Left renal cortex interstitium (tissue), 4 donors: ENCODE data around the gene RNF175. TPM values are rescaled to one million over a fixed set of nuclear protein-coding genes. Genes with fewer than 3 reads are reported as not detected.
"Not testable (repeated sequence)": the region's sequence is repeated elsewhere in the genome, so short reads cannot be mapped to it uniquely, and the experiment has no call there.

Experiments used
- DNase-seq, 4 donors: peaks; one replicate each; pipeline ENCODE4 v3.0.0-alpha.2; 2013; ENCODE audit warnings: low read depth in 4 of 4, low spot score in 2 of 4, missing footprints in 1 of 4
- polyA plus RNA-seq, 4 donors: library from polyadenylated mRNA; unstranded; fragments of 120-200 nt; gene quantifications; one replicate each; pipeline ENCODE4 v1.2.1, GENCODE V29; 2013; ENCODE audit not compliant: insufficient read length in 4 of 4

The RNF175 gene
- polyA plus RNA-seq, 4 donors = 3.8 to 5.9 (median 5.0) TPM

GRCh38 chr4:153684971-153685371 lies 74.9 kb downstream of the RNF175 start:
- peak in 1 of 4 donors; percentile 14 for DNase-seq

DNA sequence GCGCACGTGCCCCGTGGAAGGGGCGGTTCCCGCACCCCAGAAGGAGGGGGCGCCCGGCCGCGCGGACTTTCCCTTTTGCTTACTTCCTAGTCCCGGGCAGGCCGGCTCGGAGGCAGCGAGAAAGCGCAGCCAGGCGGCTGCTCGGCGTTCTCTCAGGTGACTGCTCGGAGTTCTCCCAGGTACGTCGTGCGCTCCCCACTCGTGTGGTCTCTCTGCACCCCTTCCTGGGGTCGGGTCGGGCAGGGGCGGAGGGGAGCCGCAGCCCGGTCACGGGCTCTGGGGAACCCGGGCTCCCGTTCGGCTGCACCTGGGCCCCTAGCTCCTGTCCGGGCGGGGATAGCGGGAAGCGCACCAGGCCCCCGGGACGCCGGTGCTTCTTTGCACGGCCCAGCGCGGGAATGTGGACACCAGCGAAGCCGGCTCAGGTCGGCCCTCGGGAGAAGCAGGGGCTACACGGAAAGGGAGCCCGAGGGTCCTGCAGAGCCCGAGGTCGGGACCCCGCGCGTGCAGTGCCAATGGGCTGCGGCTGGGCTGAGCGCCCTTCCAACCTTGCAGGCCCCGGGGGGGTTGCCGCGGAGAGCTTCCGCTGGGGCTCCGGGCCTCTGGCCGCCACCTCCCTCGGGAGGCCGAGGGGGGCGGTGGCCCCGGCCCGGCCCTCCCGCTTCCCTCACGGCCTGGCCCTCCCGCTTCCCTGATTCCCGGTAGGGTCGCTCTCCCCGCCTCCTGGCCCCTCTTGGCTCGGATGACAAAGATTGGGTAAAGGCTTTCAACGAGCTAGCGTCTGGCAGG lies 75.4 kb downstream of the RNF175 start, which contains the start of gene TLR2:
TSS of gene TLR2 (plus strand) at position 99 of the 789 bp plus-strand sequence. CDS start 18,628 bp downstream, outside the sequence.
- peak in 1 of 4 donors; percentile 44 for DNase-seq

GRCh38 chr4:153683763-153684181 lies 76.1 kb downstream of the RNF175 start:
- DNase-seq = no peak

GRCh38 chr4:153679486-153679885 lies 80.3 kb downstream of the RNF175 start:
- no peak for DNase-seq

DNA sequence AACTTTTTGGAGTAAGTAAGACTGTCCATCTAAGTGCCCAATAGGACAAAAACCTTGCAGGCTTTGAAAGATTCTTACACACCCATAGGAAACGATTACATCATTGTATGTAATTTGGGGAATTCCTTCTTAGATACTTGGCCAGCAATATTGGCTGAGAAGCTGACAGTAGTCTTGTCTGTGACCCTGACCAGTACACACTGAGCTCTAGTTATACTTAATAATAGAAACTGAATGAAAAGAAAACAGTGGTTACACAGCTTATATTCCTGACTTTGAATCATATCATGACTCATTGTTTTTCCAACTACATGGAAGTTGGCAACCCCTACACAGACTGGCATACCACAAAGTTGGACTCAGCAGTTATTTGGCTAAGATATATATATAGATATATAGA lies 82.8 kb downstream of the RNF175 start:
- no peak for DNase-seq

DNA sequence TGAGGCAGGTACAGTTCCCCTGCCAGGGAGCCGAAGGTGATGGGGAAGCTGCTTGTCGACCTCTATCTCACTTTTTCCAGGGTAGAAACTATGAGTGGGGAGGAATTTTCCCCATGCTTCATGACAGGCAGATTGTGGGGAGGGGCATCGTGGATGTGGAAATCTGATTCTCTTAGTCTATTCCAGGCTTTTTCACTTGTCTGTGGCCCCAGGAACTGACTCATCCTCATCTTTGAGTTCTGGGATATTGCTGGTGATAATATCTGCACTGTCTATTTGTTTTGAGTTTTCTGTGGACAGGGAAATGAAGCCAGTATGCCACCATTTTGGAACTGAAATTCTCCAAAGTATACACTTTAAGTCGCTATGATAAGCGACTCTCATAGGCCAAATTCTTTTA lies 83.3 kb downstream of the RNF175 start:
- no peak for DNase-seq

DNA sequence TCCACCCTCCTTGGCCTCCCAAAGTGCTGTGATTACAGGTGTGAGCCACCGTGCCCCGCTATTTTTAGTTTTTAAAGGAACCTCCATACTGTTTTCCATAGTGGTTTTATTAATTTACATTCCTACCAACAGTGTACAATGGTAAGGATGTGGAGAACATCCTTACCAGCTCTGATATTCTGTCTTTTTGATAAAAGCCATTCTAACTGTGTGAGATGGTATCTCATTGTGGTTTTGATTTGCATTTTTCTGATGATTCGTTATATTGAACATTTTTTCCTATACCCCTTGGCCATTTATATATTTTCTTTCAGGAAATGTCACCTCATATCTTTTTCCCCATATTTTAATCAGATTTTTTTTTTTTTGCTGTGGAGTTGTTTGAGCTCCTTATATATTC lies 90.0 kb downstream of the RNF175 start:
- DNase-seq = no peak

GRCh38 chr4:153668647-153669046 lies 91.2 kb downstream of the RNF175 start:
- DNase-seq = no peak

DNA sequence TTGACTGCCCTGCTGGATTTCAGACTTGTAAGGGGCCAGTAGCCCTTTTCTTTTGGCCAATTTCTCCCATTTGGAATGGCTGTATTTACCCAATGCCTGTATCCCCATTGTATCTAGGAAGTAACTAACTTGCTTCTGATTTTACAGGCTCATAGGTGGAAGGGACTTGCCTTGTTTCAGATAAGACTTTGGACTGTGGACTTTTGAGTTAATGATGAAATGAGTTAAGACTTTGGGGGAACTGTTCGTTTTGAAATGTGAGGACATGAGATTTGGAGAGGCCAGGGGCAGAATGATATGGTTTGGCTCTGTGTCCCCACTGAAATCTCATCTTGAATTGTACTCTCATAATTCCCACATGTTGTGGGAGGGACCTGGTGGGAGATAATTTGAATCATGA lies 93.3 kb downstream of the RNF175 start:
- not testable (repeated sequence) for DNase-seq

- no peak for DNase-seq
These were observed 96.2 kb downstream of the RNF175 start for GRCh38 chr4:153663667-153664066.

GRCh38 chr4:153661908-153662307 lies 97.9 kb downstream of the RNF175 start:
- no peak for DNase-seq

GRCh38 chr4:153661215-153661822 lies 98.5 kb downstream of the RNF175 start:
- no peak for DNase-seq

Other genes with a start within 250 kb of the RNF175 start
- 1 to 10 TPM; 5.0 to 6.9 (median 6.4) TPM for gene TLR2, start 75.7 kb downstream of the RNF175 start, polyA plus RNA-seq
- 10 to 100 TPM; 12.5 to 28.2 (median 20.0) TPM for gene SFRP2, start 29.1 kb upstream of the RNF175 start, polyA plus RNA-seq